NCI-H1092 (cell line): ENCODE data around the gene PRAMEF12.
A peak's percentile ranks its signal among the peaks of the same experiment; 100 is the strongest.
"Not testable (repeated sequence)": the region's sequence is repeated elsewhere in the genome, so short reads cannot be mapped to it uniquely, and the experiment has no call there.

Experiments used
- DNase-seq: peaks from one replicate; lab custom pipeline; 2025; lab: John Stamatoyannopoulos, UW

PRAMEF12 gene

GRCh38 chr1:12773438-12773837 lies at the start of gene PRAMEF12:
Gene PRAMEF12 (plus strand): TSS chr1:12773738. CDS start chr1:12774868, 1,130 bp downstream.
- no peak for DNase-seq

GRCh38 chr1:12728391-12728790 lies 45.1 kb upstream of the PRAMEF12 start:
- no peak for DNase-seq

- no peak for DNase-seq
Measured at GRCh38 chr1:12730156-12730555, 43.4 kb upstream of the PRAMEF12 start.

DNA sequence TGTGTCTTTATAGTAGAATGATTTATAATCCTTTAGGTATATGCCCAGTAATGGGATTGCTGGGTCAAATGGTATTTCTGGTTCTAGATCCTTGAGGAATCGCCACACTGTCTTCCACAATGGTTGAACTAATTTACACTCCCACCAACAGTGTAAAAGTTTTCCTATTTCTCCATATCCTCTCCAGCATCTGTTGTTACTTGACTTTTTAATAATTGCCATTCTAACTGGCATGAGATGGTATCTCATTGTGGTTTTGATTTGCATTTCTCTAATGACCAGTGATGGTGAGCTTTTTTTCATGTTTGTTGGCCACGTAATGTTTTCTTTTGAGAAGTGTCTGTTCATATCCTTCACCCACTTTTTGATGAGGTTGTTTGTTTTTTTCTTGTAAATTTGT lies 42.5 kb upstream of the PRAMEF12 start:
- not testable (repeated sequence) for DNase-seq

DNA sequence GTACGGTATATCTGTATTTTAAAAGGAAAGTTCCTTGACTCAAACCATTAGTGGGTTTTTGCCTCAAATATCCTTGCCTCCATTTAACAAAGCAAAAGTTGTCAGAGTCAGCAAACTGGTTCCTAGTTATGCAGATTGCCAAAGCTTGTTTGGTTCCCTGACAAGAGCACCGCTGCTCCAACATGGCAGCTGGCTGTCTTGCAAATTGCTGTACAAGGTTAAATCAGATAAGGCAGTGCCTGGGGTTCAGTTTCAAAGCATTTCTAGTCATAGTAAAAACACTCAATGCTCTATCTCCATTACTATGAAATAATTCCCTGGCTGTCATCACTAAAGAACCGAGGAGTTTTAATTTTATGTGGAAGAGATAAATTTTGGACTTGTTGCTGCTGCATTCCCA lies 38.9 kb upstream of the PRAMEF12 start:
- no peak for DNase-seq

DNA sequence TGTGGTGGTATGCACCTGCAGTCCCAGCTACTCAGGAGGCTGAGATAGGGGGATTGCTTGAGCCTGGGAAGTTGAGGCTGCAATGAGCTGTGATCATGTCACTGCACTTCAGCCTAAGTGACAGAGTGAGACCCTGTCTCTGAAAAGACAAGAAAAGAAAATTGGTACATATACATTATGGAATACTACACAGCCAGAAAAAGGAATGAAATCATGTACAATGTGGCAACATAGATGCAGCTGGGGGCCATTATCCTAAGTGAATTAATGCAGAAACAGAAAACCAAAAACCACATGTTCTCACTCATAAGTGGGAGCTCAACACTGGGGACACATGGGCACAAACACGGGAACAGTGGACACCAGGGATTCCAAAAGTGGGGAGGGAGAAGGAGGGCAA lies 34.6 kb upstream of the PRAMEF12 start:
- DNase-seq = no peak

GRCh38 chr1:12739613-12740012 lies 33.9 kb upstream of the PRAMEF12 start:
- DNase-seq = no peak

DNA sequence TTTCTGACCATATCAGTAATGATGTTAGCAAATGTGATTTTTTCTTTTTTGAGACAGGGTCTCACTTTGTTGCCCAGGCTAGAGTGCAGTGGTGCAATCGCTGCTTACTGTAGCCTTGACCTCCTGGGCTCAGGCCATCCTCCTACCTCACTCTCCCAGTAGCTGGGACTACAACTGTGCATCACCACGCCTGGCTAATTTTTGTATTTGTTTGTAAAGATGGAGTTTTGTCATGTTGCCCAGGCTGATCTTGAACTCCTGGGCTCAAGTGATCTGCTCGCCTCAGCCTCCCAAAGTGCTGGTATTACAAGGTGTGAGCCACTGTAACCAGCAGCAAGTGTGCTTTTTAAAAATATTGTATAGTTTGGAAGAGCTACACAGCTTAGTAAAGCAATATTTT lies 31.6 kb upstream of the PRAMEF12 start:
- DNase-seq = no peak

GRCh38 chr1:12745126-12745991 lies 28.2 kb upstream of the PRAMEF12 start:
- DNase-seq = no peak

- DNase-seq = peak; percentile 40
Measured at GRCh38 chr1:12745992-12746323, 27.6 kb upstream of the PRAMEF12 start, which contains the start of gene CFAP107. Gene CFAP107 (plus strand): TSS chr1:12746200. CDS start chr1:12746431, 231 bp downstream.

GRCh38 chr1:12748778-12749355 lies 24.7 kb upstream of the PRAMEF12 start:
- no peak for DNase-seq

GRCh38 chr1:12754738-12755137 lies 18.8 kb upstream of the PRAMEF12 start:
- no peak for DNase-seq

DNA sequence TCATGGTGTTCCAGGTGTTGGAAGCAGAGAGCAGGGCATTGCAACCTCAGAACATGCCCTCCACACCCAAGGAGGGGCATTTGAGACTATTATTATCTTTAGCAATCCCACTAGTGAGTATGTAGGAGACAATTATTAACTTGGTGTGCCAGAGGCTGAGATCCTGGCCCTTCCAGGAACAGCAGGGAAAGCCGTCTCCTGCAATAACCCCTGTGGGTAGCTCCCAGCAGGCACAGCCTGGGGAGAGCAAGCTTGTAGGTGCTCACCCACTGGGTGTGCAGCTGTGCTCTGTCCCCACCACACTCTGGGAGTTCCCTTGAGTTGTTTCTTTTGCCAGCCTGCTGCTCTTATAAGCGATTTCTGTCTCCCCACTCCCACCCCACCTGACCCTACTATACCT lies 17.3 kb upstream of the PRAMEF12 start:
- no peak for DNase-seq

DNA sequence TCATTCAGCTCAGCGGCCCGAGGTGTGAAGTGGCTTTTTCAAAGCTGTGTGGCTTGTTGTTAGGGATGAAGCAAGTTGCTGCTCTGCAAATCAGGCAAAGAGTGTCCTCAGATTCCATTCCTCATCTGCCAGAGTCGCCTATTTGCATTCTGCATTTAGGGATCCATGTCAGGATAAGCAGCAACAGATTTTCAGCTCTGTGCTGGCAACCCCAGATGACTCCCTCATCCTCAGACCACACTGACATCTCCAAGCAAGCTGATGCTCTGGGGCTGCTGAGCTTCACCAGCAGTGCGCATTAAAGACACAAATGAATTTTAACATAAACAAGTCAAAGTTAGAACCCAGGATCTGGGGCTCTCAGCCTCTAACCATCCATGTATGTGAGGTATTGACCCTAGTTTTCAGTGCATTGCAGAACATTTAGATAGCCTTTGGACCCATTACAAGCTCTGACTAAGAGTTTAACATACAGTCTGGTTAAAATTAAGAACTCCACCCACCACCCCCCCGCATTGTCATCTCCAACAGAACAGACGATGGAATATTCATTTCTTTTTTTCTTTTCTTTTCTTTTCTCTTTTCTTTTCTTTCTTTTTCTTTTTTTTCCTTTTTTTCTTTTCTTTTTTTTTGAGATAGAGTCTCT lies 16.6 kb upstream of the PRAMEF12 start:
- no peak for DNase-seq

GRCh38 chr1:12757836-12758235 lies 15.7 kb upstream of the PRAMEF12 start:
- DNase-seq = no peak

GRCh38 chr1:12760256-12760795 lies 13.2 kb upstream of the PRAMEF12 start:
- no peak for DNase-seq

GRCh38 chr1:12761781-12762180 lies 11.8 kb upstream of the PRAMEF12 start:
- no peak for DNase-seq

DNA sequence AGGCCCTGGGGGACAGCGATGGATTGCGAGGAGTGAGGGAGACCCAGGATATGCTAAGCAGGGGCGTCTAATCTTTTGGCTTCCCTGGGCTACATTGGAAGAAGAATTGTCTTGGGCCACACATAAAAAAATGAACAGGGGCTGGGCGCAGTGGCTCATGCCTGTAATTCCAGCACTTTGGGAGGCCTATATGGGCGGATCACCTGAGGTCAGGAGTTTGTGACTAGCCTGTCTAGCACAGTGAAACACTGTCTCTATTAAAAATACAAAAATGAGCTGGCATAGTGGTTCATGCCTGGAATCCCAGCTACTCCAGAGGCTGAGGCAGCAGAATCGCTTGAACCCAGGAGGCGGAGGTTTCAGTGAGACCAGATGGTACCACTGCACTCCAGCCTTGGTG lies 10.8 kb upstream of the PRAMEF12 start:
- DNase-seq = no peak

GRCh38 chr1:12763479-12763878 lies 10.1 kb upstream of the PRAMEF12 start:
- no peak for DNase-seq

DNA sequence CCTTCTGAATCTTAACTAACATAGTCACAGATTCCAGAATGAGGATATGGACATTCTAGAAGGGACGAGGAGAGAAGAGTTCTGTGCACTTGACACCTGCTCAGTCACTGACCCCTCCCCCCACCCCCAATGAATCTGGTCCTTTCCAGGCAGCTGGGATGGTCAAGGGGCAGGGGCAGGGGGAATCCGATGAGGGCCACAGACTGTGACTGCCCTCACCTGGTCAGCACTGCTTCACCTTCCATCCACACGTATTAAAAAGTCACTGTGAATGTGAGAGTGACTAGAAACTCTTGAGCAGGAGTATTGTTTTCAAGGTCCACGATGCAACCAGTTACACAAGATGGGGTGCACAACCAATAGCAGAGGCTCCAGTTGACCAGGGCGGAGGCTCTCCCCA lies 9.5 kb upstream of the PRAMEF12 start:
- no peak for DNase-seq

DNA sequence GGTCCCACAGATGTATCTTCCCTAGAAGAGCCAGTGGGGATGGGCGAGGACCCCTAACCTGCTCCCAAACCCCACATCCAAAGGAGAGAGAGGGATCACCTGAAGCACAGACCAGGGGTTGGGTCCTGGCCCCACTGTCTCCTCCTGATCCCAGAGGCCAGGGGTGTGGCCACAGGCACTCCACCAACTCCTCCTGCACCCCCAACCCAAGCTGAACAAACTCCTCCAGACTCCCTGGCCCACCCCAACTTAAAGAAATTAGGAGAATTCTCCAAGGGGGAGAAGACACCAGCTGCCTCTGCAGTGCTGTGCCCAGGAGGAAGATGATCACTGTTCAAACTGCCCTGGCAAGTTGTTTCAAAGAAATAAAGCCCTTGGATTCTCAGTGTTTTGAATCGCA lies 4.5 kb upstream of the PRAMEF12 start:
- no peak for DNase-seq

GRCh38 chr1:12769976-12770505 lies 3.5 kb upstream of the PRAMEF12 start:
- DNase-seq = no peak

GRCh38 chr1:12770620-12771019 lies 2.9 kb upstream of the PRAMEF12 start:
- no peak for DNase-seq
